ENCODE measurements around the gene WAS.

WAS gene

DNA sequence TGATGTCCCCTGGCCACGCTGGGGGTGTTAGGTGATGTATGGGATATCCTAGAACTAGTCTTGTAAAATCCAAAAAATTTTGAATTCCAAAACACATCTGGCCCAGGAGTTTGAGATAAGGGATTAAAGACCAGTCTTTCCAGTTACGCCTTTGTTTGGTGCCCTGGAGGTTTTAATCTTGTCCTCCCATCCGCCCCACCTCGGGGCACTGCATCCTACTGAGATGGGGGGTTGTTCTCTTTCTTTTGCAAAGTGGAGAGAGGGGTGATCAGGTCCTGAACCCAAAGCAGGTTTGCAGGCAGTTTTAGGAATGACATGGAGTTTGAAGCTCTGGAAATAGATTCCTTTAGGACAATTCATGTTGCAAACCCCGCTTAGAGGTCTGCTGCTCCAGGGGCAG lies 14.7 kb downstream of the WAS start:
- Histone ChIP-seq H3K4me3 (ENCODE audit: control insufficient read depth in 1 of 7, extremely low read depth in 1 of 7, insufficient read depth in 4 of 7, low read depth in 2 of 7, low read length in 6 of 7) (no peak overlapping the region), H3K4me1 (ENCODE audit: control extremely low read depth in 1 of 4, control insufficient read depth in 4 of 4, insufficient read depth in 4 of 4, low read length in 3 of 4) (peaks cover 4 to 27% (median 17%) of the 10 kb centered on the region in 4 experiments), H3K36me3 (ENCODE audit: control insufficient read depth in 4 of 4, insufficient read depth in 4 of 4, low read length in 3 of 4) (peaks cover 0 to 39% (median 21%) of the 10 kb centered on the region in 4 experiments), H3K27me3 (replicated peaks in 2 of 5; ENCODE audit: control insufficient read depth in 4 of 5, insufficient read depth in 5 of 5, low read length in 4 of 5) (no peaks in the 10 kb centered on the region), H3K9me3 (ENCODE audit: control extremely low read depth in 1 of 5, control insufficient read depth in 4 of 5, insufficient read depth in 2 of 5, low read depth in 1 of 5, low read length in 4 of 5) (no peaks in the 10 kb centered on the region), H3K27ac (ENCODE audit: insufficient read depth in 1 of 2, low read depth in 1 of 2, low read length in 2 of 2, poor library complexity in 1 of 2, severe bottlenecking in 2 of 2) (no peak overlapping the region)
- ChIA-PET POLR2A (no interaction called here), CTCF (interaction anchor here (0.6 to 1.0 kb wide), 3 partner anchors 10 to 85 kb away, joined by 3 read pairs; no protein-coding TSS in a partner anchor)
- 91% methylated on average over 2 of the region's 5 CpGs for WGBS (ENCODE audit: insufficient coverage)
- no peak for DNase-seq

DNA sequence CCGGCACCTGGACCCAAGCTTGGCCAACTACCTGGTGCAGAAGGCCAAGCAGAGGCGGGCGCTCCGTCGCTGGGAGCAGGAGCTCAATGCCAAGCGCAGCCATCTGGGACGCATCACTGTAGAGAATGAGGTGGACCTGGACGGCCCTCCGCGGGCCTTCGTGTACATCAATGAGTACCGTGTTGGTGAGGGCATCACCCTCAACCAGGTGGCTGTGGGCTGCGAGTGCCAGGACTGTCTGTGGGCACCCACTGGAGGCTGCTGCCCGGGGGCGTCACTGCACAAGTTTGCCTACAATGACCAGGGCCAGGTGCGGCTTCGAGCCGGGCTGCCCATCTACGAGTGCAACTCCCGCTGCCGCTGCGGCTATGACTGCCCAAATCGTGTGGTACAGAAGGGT lies 16.6 kb downstream of the WAS start:
- Histone ChIP-seq H3K36me3 (ENCODE audit: control insufficient read depth in 4 of 4, insufficient read depth in 4 of 4, low read length in 3 of 4) (peaks cover 0 to 55% (median 26%) of the 10 kb centered on the region in 4 experiments), H3K4me3 (ENCODE audit: control insufficient read depth in 1 of 7, extremely low read depth in 1 of 7, insufficient read depth in 4 of 7, low read depth in 2 of 7, low read length in 6 of 7) (no peak overlapping the region), H3K27ac (ENCODE audit: insufficient read depth in 1 of 2, low read depth in 1 of 2, low read length in 2 of 2, poor library complexity in 1 of 2, severe bottlenecking in 2 of 2) (no peak overlapping the region), H3K4me1 (ENCODE audit: control extremely low read depth in 1 of 4, control insufficient read depth in 4 of 4, insufficient read depth in 4 of 4, low read length in 3 of 4) (peaks cover 4 to 21% (median 14%) of the 10 kb centered on the region in 4 experiments), H3K9me3 (ENCODE audit: control extremely low read depth in 1 of 5, control insufficient read depth in 4 of 5, insufficient read depth in 2 of 5, low read depth in 1 of 5, low read length in 4 of 5) (no peaks in the 10 kb centered on the region), H3K27me3 (replicated peaks in 2 of 5; ENCODE audit: control insufficient read depth in 4 of 5, insufficient read depth in 5 of 5, low read length in 4 of 5) (no peaks in the 10 kb centered on the region)
- ChIA-PET CTCF (no interaction called here), POLR2A (no interaction called here)
- DNase-seq = no peak
- WGBS (ENCODE audit: insufficient coverage) = 96% methylated on average over 22 of the region's 23 CpGs

DNA sequence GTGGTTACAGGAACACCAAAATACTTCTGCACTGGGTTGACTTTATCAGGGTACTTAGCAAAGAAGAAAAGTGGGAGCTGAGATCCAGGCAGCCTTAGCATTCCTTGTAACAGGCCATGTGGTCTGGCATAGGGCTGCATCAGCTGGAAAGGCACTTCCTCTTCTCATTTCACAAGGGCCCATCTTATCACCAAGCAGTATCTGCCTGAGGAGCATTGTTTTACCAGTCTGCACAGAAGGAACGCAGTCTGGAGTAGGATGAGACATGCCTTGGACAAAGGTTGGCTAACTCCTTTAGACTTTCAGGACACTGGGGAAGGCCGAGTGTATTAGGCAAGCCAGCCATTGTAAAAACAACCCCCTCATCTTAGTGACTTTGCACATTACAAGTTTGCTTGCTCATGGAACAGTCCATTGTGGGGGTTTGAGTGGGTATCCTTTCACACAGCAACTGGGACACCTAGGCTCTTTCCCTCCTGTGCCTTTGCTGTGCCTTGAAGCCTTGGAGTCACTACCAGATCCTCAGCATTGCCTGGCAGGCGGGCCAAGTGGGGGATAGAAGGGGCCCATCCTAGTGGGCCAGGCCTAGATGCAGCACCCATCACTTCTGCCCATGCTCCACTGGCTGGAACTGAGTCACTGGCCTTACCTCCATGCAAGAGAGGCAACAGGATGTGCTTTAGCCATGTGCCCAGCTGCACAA lies 17.5 kb downstream of the WAS start:
- DNase-seq = no peak
- CTCF ChIA-PET = no interaction called here
- Histone ChIP-seq H3K4me3 (ENCODE audit: control insufficient read depth in 1 of 7, extremely low read depth in 1 of 7, insufficient read depth in 4 of 7, low read depth in 2 of 7, low read length in 6 of 7) (no peak overlapping the region), H3K27ac (ENCODE audit: insufficient read depth in 1 of 2, low read depth in 1 of 2, low read length in 2 of 2, poor library complexity in 1 of 2, severe bottlenecking in 2 of 2) (peak overlapping the region in 1 of 2 experiments; percentile 14), H3K4me1 (ENCODE audit: control extremely low read depth in 1 of 4, control insufficient read depth in 4 of 4, insufficient read depth in 4 of 4, low read length in 3 of 4) (peaks cover 2 to 12% (median 5%) of the 10 kb centered on the region in 4 experiments), H3K9me3 (ENCODE audit: control extremely low read depth in 1 of 5, control insufficient read depth in 4 of 5, insufficient read depth in 2 of 5, low read depth in 1 of 5, low read length in 4 of 5) (no peaks in the 10 kb centered on the region), H3K36me3 (ENCODE audit: control insufficient read depth in 4 of 4, insufficient read depth in 4 of 4, low read length in 3 of 4) (peaks cover 0 to 58% (median 29%) of the 10 kb centered on the region in 4 experiments), H3K27me3 (replicated peaks in 2 of 5; ENCODE audit: control insufficient read depth in 4 of 5, insufficient read depth in 5 of 5, low read length in 4 of 5) (no peaks in the 10 kb centered on the region)
- POLR2A ChIA-PET = no interaction called here
- WGBS (ENCODE audit: insufficient coverage) = 71% methylated on average over 2 of the region's 3 CpGs

DNA sequence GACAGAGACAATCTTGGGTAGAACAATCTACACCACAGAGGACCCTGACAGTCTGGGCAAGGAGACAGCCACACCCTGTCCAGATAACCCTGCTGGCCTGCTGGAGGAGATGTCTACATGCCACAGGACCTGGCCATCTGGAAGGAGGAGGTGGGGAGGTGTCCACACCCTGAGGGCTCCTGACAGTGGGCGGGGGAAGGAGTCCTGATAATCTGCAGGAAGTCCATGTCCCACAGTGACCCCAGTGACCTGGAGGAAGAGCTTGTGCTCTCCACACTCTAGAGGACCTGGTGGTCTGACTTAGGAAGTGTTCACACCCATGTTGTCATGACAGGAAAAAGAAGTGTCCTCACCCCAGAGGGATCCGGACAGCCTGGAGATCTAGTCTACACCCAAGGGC lies 18.4 kb downstream of the WAS start:
- H3K27ac ChIP-seq (ENCODE audit: insufficient read depth in 1 of 2, low read depth in 1 of 2, low read length in 2 of 2, poor library complexity in 1 of 2, severe bottlenecking in 2 of 2) = peak overlapping the region in 1 of 2 experiments; percentile 49
- no peak for DNase-seq
- 71% methylated on average over 1 of the region's 2 CpGs for WGBS (ENCODE audit: insufficient coverage)
- H3K36me3 ChIP-seq (ENCODE audit: control insufficient read depth in 4 of 4, insufficient read depth in 4 of 4, low read length in 3 of 4) = peaks cover 0 to 59% (median 31%) of the 10 kb centered on the region in 4 experiments
- H3K4me1 ChIP-seq (ENCODE audit: control extremely low read depth in 1 of 4, control insufficient read depth in 4 of 4, insufficient read depth in 4 of 4, low read length in 3 of 4) = peaks cover 2 to 11% (median 5%) of the 10 kb centered on the region in 4 experiments
- POLR2A ChIA-PET = no interaction called here
- no peaks in the 10 kb centered on the region for H3K27me3 ChIP-seq (replicated peaks in 2 of 5; ENCODE audit: control insufficient read depth in 4 of 5, insufficient read depth in 5 of 5, low read length in 4 of 5)
- no peaks in the 10 kb centered on the region for H3K9me3 ChIP-seq (ENCODE audit: control extremely low read depth in 1 of 5, control insufficient read depth in 4 of 5, insufficient read depth in 2 of 5, low read depth in 1 of 5, low read length in 4 of 5)
- CTCF ChIA-PET = no interaction called here
- H3K4me3 ChIP-seq (ENCODE audit: control insufficient read depth in 1 of 7, extremely low read depth in 1 of 7, insufficient read depth in 4 of 7, low read depth in 2 of 7, low read length in 6 of 7) = no peak overlapping the region

DNA sequence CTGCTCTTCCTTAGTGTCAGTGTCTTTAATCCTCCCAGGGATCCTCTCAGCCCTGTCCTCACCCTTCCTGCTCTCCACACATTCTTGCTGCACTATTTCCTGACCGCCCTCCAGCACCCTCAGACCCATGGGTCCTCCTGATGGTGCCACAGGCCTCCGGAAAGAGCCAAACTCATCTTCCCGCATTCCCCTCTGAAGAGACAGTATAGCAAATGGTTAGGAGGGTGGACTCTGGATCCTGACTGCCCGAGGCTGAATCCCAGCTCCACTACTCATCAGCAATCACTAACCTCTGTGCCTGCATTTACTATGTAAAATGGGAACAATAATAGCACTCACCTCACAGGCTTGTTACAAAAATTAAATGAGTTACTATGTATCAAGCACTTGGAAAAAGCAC lies 19.1 kb downstream of the WAS start:
- Histone ChIP-seq H3K36me3 (ENCODE audit: control insufficient read depth in 4 of 4, insufficient read depth in 4 of 4, low read length in 3 of 4) (peaks cover 0 to 64% (median 34%) of the 10 kb centered on the region in 4 experiments), H3K27ac (ENCODE audit: insufficient read depth in 1 of 2, low read depth in 1 of 2, low read length in 2 of 2, poor library complexity in 1 of 2, severe bottlenecking in 2 of 2) (peak overlapping the region in 1 of 2 experiments; percentile 49), H3K4me3 (ENCODE audit: control insufficient read depth in 1 of 7, extremely low read depth in 1 of 7, insufficient read depth in 4 of 7, low read depth in 2 of 7, low read length in 6 of 7) (no peak overlapping the region), H3K4me1 (ENCODE audit: control extremely low read depth in 1 of 4, control insufficient read depth in 4 of 4, insufficient read depth in 4 of 4, low read length in 3 of 4) (peaks cover 0 to 6% (median 3%) of the 10 kb centered on the region in 4 experiments), H3K9me3 (ENCODE audit: control extremely low read depth in 1 of 5, control insufficient read depth in 4 of 5, insufficient read depth in 2 of 5, low read depth in 1 of 5, low read length in 4 of 5) (no peaks in the 10 kb centered on the region), H3K27me3 (replicated peaks in 2 of 5; ENCODE audit: control insufficient read depth in 4 of 5, insufficient read depth in 5 of 5, low read length in 4 of 5) (no peaks in the 10 kb centered on the region)
- DNase-seq = no peak
- CTCF ChIA-PET = interaction anchor here (1.0 kb wide), 1 partner anchor 30 kb away, joined by 3 read pairs; no protein-coding TSS in a partner anchor
- 86% methylated on average over 1 of the region's 4 CpGs for WGBS (ENCODE audit: insufficient coverage)
- POLR2A ChIA-PET = no interaction called here

DNA sequence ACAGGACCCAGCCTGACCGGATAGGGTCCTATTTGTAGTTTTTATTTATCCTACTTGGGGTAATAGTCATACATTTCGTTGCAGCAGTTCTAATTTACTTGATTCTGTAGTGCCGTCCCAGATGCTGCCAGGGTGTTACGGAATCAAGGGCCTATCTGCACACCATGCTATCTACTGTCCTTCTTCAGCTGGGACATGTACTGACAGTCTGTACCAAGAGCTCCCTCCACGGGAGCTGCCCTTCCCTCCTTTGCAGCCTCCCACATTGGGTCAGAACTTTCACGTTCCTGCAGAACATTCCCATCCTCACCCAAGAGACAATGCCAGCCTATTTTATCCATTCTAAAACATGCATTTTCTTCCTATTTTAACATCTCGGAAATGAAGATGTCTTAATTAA lies 19.6 kb downstream of the WAS start:
- H3K4me1 ChIP-seq (ENCODE audit: control extremely low read depth in 1 of 4, control insufficient read depth in 4 of 4, insufficient read depth in 4 of 4, low read length in 3 of 4) = peaks cover 0 to 5% (median 2%) of the 10 kb centered on the region in 4 experiments
- WGBS (ENCODE audit: insufficient coverage) = 86% methylated on average over 3 of the region's 7 CpGs
- no peak overlapping the region for H3K27ac ChIP-seq (ENCODE audit: insufficient read depth in 1 of 2, low read depth in 1 of 2, low read length in 2 of 2, poor library complexity in 1 of 2, severe bottlenecking in 2 of 2)
- no peaks in the 10 kb centered on the region for H3K9me3 ChIP-seq (ENCODE audit: control extremely low read depth in 1 of 5, control insufficient read depth in 4 of 5, insufficient read depth in 2 of 5, low read depth in 1 of 5, low read length in 4 of 5)
- ChIA-PET CTCF (interaction anchor here (1.0 kb wide), 1 partner anchor 30 kb away, joined by 3 read pairs; no protein-coding TSS in a partner anchor), POLR2A (no interaction called here)
- H3K36me3 ChIP-seq (ENCODE audit: control insufficient read depth in 4 of 4, insufficient read depth in 4 of 4, low read length in 3 of 4) = peaks cover 0 to 70% (median 36%) of the 10 kb centered on the region in 4 experiments
- no peak overlapping the region for H3K4me3 ChIP-seq (ENCODE audit: control insufficient read depth in 1 of 7, extremely low read depth in 1 of 7, insufficient read depth in 4 of 7, low read depth in 2 of 7, low read length in 6 of 7)
- no peaks in the 10 kb centered on the region for H3K27me3 ChIP-seq (replicated peaks in 2 of 5; ENCODE audit: control insufficient read depth in 4 of 5, insufficient read depth in 5 of 5, low read length in 4 of 5)
- no peak for DNase-seq
